Stimulated activated naive CD8-positive, alpha-beta T cell treated with anti-CD3 and anti-CD28 coated beads, Interleukin-15, Interleukin-2, amounts not matched to agents 100 U/mL and 50 U/mL, for 24 hours (primary cell): ENCODE results near the gene HTRA3.
"Not testable (repeated sequence)": the region's sequence is repeated elsewhere in the genome, so short reads cannot be mapped to it uniquely, and the experiment has no call there.

ENCODE experiments used
- ATAC-seq: fragments of 150-1000 bp; cut with Tn5 transposase; one replicate; pipeline ENCODE4 v1.10.0; 2021
- DNase-seq: peaks from one replicate; pipeline ENCODE4 v3.0.0; 2021

Gene HTRA3

DNA sequence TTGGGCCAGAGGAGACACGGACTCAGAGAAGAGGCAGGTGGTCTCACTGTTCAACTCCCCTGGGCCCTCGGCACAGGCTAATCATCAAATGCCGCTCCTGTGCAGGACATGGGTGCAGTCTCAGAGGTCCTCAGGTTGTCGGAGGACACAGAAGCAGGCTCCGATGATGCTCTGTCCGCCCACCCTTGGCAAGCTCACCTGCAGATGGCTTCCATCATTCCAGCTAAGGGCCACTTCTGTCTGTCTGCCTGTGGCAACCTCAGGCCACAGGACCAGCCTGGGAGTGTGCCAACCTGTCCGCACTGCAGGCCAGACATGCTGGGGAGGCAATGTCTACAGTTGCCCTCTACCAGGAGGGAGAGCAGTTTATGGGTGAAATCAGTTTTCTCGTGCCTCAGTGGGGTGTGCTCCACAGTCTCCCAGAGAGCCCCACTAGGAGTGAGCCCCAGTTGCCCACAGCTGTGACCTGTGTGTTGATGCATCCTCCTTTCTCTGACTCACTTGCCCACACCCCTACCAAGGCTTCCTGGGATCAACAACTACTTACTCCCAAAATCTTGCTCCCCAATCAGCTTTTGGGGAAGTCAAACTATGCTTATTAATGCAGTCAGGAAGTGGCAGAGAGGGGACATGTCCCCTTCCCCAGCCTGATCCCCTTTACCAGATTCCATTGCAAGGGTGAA, 55.9 kb downstream of the HTRA3 start:
- ATAC-seq (no peak), DNase-seq (no peak)

DNA sequence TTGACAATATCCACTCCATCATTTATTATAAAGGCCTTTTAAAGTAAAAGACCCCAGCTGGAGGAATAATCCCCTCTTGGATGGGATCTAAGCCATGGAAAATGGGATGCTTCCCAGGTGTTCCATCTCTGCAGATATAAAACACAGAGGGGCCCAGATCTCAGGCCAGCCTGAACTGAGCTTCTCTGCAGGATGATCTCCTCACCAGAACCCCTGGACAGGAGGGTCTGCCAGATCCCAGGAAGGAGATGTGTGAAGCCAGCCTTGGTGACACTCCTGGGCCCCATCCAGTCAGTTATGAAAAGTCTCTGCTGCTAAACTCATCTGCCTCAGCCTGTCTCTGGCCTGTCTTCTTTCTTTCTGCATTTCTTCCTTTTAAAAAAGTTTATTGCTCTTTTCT, 56.7 kb downstream of the HTRA3 start:
- ATAC-seq, result no peak
- no peak for DNase-seq

- DNase-seq (no peak), ATAC-seq (no peak)
Measured at GRCh38 chr4:8328456-8328855, 58.9 kb downstream of the HTRA3 start.

GRCh38 chr4:8328866-8329559, 59.5 kb downstream of the HTRA3 start:
- ATAC-seq, result no peak
- DNase-seq, result no peak

- ATAC-seq (no peak), DNase-seq (no peak)
Measured at GRCh38 chr4:8329560-8329858, 60.0 kb downstream of the HTRA3 start.

DNA sequence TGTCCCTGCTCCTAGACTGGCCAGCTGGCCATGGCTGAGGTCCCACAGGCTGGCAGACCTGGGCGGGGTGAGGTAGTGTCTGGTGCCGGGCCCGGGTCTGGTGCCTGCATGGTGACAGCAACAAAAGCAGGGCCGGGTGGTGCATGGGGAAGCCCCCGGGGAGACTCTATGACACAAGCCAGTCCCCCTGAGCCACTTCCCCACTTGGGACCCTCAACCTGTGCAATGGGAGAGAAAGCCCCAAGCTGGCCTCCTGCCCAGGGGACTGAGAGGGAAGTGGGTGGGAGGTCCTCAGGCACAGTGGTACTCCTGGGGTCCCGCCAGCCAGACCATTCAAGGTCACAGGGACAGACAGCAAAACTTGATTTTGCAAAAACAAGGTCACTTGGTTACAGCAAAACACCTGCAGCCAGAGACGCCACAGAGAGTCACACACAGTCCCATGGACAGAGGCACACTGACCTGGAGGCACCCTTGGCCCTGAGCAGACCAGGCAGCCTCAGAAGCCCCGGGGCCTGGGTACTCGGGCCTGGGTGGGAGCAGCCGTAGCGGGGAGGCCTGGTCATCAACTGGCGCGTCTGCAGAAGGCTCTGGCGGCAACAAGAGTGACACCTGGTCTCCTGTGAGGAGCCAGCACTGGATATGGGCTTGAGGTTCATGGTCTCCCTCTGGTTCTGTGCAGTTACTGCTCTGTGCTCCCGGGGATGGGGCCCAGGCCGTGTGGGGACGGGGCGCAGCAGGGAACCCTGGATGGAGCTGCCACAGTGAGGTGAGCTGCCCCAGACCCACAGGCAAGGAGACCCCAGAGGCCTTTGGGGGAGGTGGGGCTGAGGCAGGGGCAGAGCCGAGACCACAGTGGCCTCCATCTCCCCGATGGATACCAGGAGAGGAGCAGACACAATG, 60.6 kb downstream of the HTRA3 start:
- DNase-seq (no peak), ATAC-seq (no peak)

DNA sequence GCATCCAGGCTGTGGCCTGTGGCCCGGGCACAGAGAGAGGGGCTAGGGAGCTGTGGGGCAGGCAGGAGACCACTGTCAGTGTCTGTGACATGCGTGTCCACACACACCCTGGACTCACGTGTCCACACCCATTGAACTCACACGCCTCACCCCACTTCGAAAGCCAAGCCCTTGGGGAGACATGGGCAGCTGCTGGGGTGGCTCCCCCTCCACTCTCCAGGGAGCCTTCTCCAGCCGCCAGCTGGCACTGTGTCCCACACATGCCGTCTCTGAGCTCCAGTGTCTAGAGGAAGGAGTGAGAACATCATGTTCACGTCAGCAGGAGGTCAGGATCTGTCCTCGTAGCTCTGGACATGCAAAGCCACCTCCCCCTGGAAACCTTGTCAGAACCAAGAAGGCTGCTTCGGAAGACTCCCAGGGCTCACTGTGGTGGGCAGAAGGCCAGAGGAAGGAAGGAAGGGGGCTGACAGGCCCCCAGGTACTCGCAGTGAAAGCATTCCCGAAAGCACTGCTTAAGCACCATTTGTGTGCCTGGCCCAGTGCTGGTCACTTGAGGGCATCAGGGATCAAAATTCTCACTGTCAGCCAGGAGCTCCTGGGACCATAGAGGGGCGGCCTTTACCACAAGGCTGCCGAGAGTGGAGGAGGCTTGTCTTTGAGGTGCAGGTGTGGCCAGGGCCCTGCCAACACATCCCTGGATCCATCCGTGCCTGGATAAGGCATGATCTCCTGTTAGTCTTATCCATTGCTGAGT, 61.4 kb downstream of the HTRA3 start:
- ATAC-seq, result no peak

GRCh38 chr4:8331575-8331955, 62.0 kb downstream of the HTRA3 start:
- DNase-seq, result no peak
- ATAC-seq, result no peak

More for the DNA sequence above, 61.4 kb downstream of the HTRA3 start:
- no peak for DNase-seq

DNA sequence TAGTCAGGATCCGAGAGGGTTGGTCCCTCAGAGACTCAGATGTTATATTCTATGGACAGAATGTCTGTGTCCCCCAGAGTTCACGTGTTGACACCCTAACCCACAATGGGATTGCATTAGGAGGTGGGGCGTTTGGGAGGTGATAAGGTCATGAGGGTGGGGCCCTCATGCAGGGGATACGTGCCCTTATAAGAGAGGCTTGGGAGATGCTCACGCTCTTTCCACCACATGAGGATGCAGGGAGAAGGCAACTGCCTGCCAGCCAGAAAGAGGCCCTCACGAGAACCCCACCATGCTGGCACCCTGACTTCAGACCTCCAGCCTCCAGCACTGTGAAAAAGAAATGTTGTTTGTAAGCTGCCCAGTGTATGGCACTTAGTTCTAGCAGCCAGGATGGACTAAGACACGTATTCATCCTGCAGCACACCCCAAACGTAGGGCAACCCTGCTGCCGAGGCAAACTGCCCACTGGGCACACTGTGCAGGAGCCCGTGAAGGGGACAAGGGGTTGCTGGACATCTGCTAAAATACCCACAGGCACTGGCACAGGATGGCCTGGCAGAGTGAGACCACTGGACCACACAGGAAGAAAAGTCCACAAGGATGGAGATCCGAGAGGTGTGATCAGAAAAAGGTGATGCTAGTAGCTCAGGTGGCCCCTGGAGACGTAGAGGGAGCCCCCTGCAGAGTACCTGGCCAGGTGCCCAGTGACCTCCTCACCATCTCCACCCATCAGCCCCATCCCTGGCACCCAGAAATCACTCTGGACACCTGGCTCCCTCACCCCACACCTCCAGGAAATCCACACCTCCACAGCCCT, 62.7 kb downstream of the HTRA3 start:
- DNase-seq (no peak), ATAC-seq (no peak)

GRCh38 chr4:8332891-8333331, 63.4 kb downstream of the HTRA3 start:
- ATAC-seq (no peak), DNase-seq (no peak)

- ATAC-seq, result no peak
- DNase-seq, result no peak
Measured at GRCh38 chr4:8333726-8334460, 64.3 kb downstream of the HTRA3 start.

- DNase-seq, result no peak
Measured at GRCh38 chr4:8334786-8335460, 65.4 kb downstream of the HTRA3 start.

DNA sequence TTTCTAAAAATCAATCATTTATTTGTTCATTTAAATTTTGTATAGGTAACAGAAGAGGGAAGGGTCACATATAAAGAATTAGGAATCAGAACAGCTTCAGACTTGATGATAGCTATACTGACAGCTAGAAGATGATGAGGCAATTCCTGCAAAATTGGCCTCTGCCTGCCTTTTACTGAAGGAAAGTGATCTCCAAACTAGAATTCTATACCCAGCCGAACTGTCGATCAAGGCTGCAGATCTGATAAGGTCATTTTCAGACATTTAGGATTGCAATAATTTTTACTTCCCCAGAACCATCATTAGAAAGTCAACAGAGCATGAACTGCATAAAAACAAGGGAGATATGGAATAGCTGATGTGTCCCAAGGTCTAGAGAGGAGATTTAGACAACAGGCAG, 66.3 kb downstream of the HTRA3 start:
- ATAC-seq (no peak), DNase-seq (no peak)

More at GRCh38 chr4:8334786-8335460, 65.4 kb downstream of the HTRA3 start:
- no peak for ATAC-seq

GRCh38 chr4:8336412-8337075, 67.0 kb downstream of the HTRA3 start:
- ATAC-seq, result no peak
- no peak for DNase-seq

- ATAC-seq (no peak), DNase-seq (no peak)
Measured at GRCh38 chr4:8338351-8338961, 68.9 kb downstream of the HTRA3 start.

GRCh38 chr4:8340781-8341241, 71.3 kb downstream of the HTRA3 start:
- DNase-seq, result no peak
- no peak for ATAC-seq

- not testable (repeated sequence) for DNase-seq, ATAC-seq
Measured at GRCh38 chr4:8341281-8341680, 71.7 kb downstream of the HTRA3 start.

DNA sequence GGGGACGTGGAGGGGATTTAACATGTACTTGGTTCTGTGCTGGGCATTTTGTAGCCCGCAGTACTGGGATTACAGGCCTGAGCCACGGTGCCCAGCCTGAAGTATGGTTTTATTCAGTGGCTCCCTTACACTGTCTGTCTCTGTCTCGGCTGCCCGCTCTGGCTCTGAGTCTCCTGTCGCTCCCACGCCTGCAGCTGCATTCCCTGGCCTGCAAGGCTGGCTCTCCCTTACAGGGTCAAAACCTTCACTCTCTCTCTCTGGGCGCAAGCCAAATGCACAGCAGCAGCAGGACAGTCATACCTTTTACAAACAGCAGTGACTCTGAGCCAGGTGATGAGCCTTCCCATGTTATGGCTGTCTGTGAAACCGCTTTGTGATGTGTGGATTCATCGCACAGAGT, 72.1 kb downstream of the HTRA3 start:
- DNase-seq, result no peak
- ATAC-seq, result no peak
